NCI-H460 (cell line): Measurements from ENCODE around the gene PDLIM1. TPM values are rescaled to one million over a fixed set of nuclear protein-coding genes. Genes with fewer than 3 reads are reported as not detected.

Source experiments
- DNase-seq: peaks from one replicate; pipeline ENCODE4 v3.0.0-alpha.2; 2016; ENCODE audit warnings: low read depth; ENCODE audit errors: extremely low read depth
- total RNA-seq: library from RNA; depleted of rRNA; stranded (reverse); fragments of >200 nt; shearing (Covaris generic); gene quantifications from 2 replicates; pipeline ENCODE4 v1.2.3, GENCODE V29; 2014

The PDLIM1 gene
- total RNA-seq, 1 experiment from 2014 or later: 19.4 TPM

DNA sequence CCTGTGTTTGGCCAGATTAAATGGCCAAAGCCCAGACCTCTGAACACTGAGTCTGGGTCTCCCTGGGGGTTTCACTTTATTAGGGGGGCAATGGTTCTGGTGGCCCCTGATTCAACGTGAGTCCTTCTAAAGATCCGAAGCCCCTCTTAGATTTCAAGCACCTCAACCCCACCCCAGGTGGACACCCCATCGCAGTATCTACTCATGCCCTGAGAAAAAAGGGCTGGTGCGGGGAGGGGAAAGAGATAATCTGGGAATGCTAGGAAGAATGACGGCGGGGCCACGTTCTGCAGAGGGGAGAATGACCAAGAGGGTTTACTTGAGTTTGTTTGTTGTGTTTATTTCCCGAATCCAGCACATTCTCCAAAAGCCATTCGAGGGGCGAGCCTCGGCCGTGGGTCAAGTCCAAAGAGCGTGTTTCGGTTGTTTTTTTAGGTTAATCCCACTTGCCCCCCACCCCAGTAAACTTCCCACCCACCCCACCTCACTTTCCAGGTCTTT is 832 bp downstream of the PDLIM1 start:
- no peak for DNase-seq

DNA sequence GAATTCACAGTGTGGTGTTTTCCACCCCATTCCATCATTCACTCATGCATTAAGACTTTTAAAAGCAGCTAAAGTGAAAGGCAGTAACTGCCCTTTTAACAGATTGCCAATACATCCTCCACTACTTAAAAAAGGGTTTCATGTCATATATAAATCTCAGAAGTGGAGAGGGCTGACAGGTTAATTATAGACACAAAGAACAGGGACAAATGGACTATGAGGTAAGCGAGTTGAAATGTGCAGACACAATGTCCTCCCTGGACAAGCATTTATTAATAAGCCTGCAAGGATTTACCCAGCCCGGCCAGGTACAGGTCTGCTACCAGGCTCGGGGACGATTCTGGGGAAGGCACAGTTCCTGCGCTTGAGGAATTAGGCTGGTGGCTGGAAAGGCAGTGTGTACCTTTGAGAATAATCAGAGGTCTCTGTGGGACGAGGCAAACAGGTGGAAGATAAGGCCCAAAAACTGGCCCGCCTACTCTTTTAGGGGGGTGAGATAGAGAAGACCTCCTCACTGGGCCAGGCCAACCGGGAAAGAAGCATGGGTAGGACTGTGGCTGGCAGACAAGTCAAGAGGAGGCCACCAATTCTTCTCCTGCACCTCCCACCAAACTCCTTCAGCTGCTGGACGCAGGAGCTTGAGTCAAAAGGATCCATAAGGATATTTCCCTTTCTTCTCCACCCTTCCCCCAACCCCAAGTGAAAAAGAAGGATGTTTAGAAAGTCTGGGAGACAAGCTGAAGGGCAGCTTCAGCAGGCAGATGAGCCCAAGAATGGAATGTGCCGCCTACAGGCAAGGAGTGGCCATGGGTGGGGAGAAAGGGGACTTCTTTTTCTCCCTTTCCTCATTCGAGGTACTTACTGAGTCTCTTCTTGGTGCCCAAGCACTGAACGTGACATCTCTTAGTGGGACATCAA is 1.5 kb downstream of the PDLIM1 start:
- DNase-seq: no peak

DNA sequence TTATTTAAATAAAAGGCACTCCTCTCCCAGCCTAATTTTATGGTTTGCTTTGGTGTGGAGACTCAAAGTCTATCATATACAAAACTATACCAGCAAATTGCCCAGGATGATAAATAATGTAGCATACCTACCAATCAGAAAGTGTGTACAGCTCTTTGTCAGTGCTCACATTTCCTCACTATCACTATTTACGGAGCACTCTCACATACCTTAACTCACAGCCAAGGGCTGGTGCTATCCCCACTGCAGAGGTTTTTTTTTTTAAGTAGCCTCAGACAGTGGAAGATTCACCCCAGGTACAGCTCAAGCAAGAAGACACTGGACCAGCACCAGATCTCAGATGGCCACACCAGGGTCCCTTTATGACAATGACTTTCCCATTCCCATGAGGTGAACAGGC is 2.5 kb downstream of the PDLIM1 start:
- DNase-seq: no peak

DNA sequence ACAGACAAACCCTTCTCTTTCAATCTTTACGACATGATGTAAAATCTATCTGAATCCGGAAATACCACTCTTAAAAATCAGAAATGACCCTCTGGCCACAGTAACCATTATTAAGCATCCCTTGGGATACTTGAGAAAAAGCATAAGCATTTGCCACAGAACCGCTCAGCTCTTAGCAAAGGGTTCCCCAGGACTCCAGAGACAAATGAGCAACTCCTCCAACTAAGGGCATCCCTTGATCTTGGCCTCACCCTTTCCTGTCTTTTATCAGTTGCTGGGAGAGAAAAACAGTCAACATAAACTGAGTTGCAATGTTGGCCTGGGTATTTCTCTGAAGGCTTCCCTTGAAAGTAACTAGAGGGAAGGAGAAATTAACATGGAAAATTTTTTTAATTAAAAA is 3.5 kb downstream of the PDLIM1 start:
- no peak for DNase-seq

DNA sequence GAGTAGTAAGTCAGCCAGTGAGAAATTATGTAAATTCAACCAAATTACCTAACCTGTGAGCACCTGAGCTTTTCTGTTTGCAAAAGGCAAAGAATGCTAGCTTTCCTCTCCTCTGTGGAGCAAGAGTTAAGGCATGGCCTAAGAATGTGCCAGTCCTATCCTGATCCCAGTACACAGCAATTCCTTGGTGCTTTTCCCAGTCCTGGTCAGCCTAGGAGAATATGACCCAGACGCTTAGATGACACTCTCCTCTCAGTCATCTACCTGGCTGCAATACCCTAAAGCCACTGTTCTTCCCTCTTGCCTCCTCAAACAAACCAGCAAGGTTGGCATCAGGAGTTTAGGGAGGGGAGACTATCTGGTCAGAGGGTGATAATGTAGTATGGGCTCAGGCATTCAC is 4.1 kb downstream of the PDLIM1 start:
- DNase-seq: no peak

DNA sequence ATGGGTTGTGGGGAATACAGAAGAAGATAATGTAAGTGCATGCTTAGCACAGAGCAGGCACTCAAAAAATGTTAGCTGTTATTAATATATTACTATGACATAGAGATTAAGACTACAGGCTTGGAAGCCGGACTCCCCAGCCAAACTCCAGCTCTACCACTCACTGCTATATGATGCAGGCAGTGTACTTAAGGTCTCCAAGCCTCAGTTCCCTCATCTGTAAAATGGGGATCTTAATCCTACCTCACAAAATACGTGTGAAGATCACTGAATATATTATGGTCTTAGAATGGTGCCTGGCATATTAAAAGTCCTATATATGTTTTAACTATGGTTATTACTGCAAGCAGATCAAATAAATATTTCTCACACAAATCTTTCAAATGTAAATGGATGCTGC is 5.2 kb downstream of the PDLIM1 start:
- DNase-seq: no peak

DNA sequence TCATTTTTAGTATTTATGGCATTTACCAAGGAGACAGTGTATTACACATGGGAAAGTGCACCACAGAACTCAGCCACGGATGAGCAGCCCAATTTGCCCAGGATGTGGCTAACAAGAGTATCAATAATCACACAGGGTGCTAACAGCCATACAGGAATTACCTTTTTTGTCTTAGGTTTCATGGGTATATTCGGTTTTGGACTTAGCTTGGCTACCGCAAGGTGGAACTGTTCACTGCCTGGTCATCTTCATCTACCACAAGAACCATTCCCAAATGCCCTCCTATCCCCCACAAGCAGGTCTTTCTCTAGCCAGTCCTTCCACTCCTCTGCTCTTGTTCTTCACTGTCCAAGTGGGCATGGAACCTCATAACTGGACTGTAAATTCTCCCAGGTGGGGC is 6.0 kb downstream of the PDLIM1 start:
- DNase-seq: no peak

DNA sequence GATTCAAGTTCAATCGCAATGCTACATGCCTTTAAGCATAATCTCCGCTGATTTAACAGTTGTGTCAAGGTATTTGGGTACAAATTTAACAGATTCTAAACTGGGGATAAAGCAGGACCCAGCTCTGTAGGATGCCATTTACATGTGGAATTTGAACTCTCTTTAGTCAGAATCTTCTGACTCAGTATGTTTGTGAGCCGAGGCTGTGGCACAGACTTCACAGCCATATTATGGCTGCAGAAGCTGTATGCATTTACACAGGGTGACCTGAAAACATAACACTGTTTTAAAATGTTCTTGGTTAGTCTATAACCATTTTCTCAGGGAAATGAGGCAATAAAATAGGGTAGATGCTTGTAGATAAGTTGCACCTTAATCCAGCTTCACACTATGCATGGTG is 8.7 kb downstream of the PDLIM1 start:
- DNase-seq: no peak

DNA sequence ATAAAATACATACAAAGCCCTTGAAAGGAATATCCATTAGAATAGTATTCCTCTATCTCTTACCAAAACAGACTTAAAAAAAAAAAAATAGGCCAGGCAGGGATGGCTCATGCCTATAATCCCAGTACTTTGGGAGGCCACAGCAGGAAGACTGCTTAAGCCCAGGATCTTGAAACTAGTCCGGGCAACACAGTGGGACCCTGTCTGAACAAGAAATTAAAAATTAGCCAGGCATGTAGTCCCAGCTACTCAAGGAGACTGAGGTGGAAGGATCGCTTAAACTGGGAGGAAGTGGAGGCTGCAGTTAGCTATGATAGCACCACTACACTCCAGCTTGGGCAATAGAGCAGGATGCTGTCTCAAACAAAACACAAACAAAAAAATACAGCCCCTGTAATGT is 9.6 kb downstream of the PDLIM1 start:
- no peak for DNase-seq

DNA sequence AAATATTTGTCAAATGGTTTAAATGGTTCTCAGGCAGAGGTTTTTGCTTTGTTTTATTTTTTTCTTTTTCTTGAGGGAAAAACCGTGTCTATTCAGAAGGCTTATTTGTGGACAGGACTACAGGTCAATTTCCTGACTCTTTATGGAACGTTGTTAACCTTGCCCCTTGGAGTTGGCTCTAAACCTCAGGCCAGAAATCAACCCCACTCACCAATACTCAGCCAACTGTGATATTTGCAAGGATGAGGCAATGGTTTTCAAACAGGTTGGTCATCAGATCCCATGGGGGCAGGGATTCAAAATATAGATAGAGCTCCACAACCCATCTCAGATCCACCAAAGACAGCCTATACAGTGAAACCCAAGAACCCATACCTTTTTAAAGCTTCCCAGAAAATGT is 10.2 kb downstream of the PDLIM1 start:
- no peak for DNase-seq

DNA sequence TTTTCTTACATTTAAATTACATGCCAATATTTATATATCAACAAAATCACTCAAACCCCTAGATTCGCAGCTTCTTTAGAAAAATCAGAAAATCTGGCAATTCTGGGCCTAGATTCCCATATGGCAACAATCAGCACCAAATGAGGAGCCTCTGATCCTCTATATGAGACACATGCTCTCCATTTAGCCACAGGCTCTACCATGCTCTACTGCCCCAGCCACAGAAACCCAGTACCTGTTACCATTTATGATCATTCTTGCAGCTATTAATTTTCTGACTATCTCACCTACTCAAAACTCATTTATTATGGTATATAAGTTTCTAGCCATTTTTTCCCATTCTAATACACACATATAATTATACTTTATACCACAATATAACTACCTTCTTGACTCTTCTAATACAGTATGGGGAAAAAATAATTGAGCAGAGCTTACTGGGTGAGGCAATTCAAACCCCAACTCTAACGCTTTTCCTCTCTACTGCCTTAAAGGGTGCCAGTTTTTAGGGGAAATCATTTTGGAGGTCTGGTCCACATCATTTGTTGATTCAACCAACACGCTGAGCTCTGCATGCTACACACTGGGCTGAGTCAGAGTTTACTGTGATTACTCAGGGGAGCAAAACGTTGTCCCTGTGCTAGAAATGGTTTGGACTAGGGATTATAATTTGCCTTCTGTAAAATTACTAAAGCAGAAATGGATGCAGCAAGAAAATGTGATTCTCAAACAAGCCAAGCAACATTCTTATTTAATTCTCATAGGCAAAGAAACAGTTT is 11.6 kb downstream of the PDLIM1 start:
- DNase-seq: no peak

DNA sequence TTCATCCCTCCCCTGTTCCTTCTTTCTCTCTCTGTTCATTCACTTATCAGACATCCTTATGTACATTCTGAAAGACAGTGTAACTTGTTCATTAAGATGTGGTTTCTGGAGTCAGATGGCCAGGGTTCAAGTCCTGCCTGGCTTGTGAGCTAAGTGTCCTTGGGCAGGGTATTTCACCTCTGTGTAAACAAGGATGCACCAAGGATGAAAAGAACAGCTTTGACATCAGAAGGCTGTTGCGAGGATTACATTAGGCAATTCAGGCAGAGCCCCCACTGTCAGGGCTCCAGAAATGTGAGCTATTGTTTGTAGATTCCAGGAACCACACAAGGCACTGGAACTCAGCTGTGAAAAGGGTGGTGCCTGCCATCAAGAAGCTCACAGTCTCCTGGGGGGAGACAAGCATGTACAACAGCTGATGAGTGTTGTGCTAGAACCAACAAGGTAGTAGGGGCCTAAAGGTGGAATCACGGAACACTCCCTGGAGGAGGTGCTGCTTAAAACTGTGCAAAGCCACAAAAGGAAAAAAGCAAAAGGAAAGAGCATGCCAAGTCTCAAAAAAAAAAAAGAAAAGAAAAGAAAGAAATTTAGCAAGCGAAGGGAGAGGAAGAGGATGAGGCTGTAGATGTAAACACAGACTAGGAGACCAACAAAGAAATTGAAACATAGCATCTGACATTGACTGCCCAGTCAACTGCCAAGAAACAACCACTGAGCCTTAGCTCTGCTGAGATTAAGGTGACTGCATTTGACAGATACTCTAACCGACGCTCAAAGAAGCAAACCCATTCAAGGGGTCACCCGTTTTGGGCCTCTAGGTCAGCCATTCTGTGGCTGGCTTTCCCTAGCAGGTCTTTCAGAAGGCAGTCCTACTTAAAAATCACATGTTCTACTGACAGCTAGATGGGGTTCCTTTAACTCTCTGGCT is 12.5 kb downstream of the PDLIM1 start:
- DNase-seq: no peak

DNA sequence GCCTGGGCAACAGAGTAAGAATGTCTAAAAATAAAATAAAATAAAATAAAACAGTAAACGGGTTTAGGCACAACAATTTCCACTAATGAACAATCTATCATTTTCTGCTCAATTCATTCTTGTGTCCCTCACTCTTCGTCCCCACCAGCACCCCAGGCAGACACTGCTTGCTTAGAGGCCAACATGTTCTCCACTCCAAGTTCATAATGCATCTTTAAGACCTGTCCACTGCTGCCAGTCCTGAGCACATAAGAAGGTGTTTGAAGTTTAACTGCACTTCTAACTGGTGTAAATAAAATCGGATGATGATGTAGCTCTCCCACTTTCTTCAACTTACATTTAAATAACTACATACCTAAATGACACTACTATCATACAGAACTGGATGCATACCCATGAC is 13.2 kb downstream of the PDLIM1 start:
- no peak for DNase-seq

DNA sequence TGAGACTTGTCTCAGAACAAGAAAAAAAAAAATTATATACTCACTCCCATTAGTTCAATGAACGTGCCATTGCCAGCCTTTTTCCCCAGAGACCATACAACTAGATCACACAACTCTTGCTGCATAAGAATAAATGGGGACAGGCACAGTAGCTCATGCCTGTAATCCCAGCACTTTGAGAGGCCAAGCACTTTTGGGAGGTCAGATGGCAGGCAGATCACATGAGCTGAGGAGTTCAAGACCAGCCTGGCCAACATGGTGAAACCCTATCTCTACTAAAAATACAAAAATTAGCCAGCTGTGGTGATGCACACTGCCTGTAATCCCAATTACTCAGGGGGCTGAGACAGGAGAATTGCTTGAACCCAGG is 13.6 kb downstream of the PDLIM1 start:
- no peak for DNase-seq

DNA sequence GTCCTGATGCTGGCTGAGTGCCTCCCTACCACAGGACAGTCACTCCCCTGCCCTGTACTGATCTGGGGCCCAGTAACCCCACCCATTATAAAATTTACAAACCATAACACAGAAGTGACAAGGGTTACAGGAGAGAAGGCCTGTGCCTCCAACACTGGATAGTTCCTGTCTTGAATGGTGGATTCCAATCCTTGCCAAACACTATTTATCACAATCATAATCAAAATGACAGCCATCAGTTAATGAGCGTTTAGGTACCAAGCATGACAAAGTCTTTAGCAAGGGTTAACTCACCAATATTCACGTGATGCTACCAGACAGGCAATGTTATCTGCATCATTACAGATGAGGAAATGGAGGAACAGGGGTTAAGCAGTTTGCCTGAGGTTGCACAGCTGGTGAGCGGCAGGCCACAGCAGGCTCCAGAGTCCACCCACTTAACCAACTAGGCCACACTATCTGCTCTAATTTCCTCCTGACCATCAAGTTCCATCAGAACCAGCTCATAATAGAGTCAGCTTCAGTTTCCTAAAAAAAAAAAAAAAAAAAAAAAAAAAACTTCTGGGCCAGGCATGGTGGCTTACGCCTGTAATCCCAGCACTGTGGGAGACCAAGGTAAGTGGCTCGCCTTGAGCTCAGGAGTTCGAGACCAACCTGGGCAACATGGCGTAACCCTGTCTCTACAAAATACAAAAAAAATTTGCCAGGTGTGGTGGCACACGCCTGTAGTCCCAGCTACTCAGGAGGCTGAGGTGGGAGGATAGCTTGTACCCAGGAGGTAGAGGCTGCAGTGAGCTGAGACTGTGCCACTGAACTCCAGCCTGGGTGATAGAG is 14.2 kb downstream of the PDLIM1 start:
- no peak for DNase-seq

DNA sequence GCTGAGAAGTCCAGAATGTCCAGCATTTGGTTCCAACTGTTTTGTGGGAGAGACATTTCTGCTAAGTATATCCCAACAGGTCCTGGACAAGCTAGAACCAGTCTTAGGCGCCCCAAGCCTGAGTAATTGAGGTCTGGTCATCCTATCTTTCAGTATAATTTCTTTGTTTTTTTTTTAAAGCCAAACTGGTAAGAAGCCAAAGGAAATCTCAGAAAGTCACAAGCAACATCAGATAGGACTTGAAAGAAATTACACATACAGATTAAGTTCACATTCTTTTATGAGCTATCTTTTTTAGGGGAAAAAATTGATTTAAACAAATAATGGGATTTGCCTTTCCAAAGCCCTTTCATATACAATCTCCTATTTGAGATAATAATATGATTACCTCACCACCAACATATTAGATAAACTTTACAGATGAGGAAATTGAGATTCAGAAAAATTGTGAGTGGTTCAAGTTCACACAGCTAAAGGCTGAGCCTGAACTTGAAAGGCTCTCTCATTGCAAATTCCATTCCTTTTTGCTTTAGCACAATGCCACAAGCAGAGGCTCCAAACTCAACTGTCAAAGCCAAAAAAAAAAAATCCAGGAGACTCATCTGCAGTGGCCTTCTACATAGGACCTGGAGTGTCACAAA is 15.0 kb downstream of the PDLIM1 start:
- DNase-seq: no peak

DNA sequence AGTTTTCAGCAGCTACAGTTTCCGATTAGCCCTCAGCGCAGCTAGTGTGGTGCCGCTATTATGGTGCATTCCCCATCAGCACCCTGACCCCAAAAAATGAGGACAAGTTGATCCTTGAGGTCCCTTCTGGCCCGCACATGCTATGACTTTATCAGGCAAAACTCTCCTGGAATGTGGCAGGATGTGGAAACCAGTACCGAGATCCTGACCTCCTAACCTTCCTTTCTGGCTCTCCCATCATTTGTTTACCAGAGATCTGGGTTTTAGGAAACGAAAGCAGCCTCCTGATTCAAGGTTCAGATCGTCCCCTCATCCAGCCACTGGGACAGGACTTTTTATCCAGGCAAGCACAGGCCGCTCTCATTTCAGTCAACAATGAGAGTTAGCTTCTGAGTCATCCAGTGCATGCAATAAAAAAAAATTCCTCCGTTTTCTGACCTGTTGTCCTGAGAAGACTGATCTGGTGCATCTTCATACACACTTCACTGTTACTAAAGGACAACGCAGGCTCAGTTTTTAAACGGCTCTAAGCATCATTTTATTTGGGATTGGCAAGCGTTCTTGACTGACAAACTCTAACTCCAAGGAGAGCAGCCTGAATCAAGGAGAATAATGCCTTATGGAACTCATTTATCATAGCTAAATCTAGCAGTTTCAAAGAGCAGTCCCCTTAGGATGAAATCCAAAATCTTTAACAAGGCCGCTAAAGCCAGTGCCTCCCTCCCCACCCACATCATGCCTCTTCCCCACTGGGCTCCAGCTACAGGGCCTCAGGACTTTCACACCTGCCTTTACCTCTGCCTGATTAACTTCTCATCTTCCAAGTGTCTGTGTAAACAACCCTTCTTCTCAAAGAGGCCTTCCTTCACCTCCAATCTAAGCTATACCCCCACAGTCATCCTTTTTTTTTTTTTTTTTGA is 17.1 kb downstream of the PDLIM1 start:
- DNase-seq: peak; percentile 30

DNA sequence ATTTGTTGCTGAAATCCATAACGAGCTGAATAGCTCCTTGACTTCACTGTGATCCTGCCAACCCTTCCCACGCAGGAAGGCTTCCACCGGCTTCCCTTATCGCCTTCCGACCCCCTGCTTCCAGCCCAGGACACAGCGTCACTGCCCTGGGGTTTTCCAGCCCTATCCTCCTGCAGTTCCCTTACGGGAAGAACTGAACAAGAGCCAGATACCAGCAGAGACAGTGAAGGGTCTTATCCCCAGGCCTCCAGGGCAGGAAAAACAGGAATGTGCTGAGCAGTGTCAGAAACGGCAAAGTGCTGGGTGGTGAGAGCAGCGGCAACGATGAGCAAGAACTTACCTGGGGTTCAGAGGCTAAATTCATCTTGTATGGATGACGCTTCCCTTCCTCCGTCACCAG is 22.4 kb downstream of the PDLIM1 start:
- no peak for DNase-seq
